Epithelial cell of proximal tubule (primary cell): Measurements from ENCODE around the gene ATM. TPM values are rescaled to one million over a fixed set of nuclear protein-coding genes. Genes with fewer than 3 reads are reported as not detected.

ENCODE experiments used
- DNase-seq: peaks from one replicate; pipeline ENCODE4 v3.0.0-alpha.2; 2011; ENCODE audit warnings: low read depth
- H3K4me3 ChIP-seq: 2 replicates; pipeline ENCODE4 v1.5.1; 2011; ENCODE audit warnings: low read depth, mild to moderate bottlenecking, low read length
- CTCF ChIP-seq: conservative IDR thresholded peaks from 2 replicates; pipeline ENCODE4 v1.5.1; 2012; ENCODE audit warnings: low read depth, mild to moderate bottlenecking, low read length
- total RNA-seq: library from RNA; depleted of rRNA; stranded (reverse); fragments of >200 nt; gene quantifications from 2 replicates; pipeline ENCODE4 v1.2.3, GENCODE V29; 2015

The ATM gene
- total RNA-seq, 1 donor from 2014 or later: 29.4 TPM

- DNase-seq: no peak
- no peak for TF ChIP-seq CTCF
- peak overlapping the region; percentile 93 for H3K4me3 ChIP-seq
These were observed 2.0 kb upstream of the ATM start for GRCh38 chr11:108220721-108221336.

GRCh38 chr11:108221371-108221770, 1.5 kb upstream of the ATM start:
- TF ChIP-seq CTCF: no peak
- DNase-seq: no peak

GRCh38 chr11:108221911-108222573, 825 bp upstream of the ATM start:
- H3K4me3 ChIP-seq: peak overlapping the region; percentile 93
- DNase-seq: no peak
- TF ChIP-seq CTCF: no peak

More at GRCh38 chr11:108221371-108221770, 1.5 kb upstream of the ATM start:
- H3K4me3 ChIP-seq: peak overlapping the region; percentile 93

GRCh38 chr11:108223348-108224149, 682 bp downstream of the ATM start:
- no peak for DNase-seq
- TF ChIP-seq CTCF: no peak
- peak overlapping the region; percentile 93 for H3K4me3 ChIP-seq

- H3K4me3 ChIP-seq: peak overlapping the region; percentile 93
- TF ChIP-seq CTCF: no peak
- no peak for DNase-seq
These were observed 1.5 kb downstream of the ATM start for GRCh38 chr11:108224366-108224765.

GRCh38 chr11:108224911-108225786, 2.3 kb downstream of the ATM start:
- TF ChIP-seq CTCF: no peak
- peak overlapping the region; percentile 93 for H3K4me3 ChIP-seq
- no peak for DNase-seq
